WTC11 (cell line): ENCODE measurements around the gene MAGI2. TPM values are rescaled to one million over a fixed set of nuclear protein-coding genes. Genes with fewer than 3 reads are reported as not detected.

Experiments
- ATAC-seq: fragments of 200-7000 bp; cut with Tn5 transposase; 2 replicates; pipeline ENCODE4 v1.10.0; 2021; ENCODE audit warnings: mild to moderate bottlenecking, moderate library complexity
- CTCF ChIA-PET: fragments of 300-600 bp; sonication (Branson Sonifier 250); formaldehyde crosslinking; loops from one replicate; lab custom pipeline; 2021; ENCODE audit warnings: antibody characterized with exemption; lab: Charles Lee
- POLR2A ChIA-PET: fragments of 350-600 bp; sonication (Branson Sonifier 250); formaldehyde crosslinking; loops from one replicate; lab custom pipeline; 2021; ENCODE audit warnings: antibody characterized with exemption; lab: Charles Lee
- DNase-seq: peaks from one replicate; pipeline ENCODE4 v3.0.0; 2021; ENCODE audit warnings: low spot score
- H3K27ac Mint-ChIP-seq: 2 replicates; pipeline ENCODE4 v1.8.0; 2021; ENCODE audit warnings: mixed read lengths
- H3K27me3 Mint-ChIP-seq: 2 replicates; pipeline ENCODE4 v1.8.0; 2021; ENCODE audit warnings: low read depth, mild to moderate bottlenecking, moderate library complexity, mixed read lengths
- H3K36me3 Mint-ChIP-seq: 2 replicates; pipeline ENCODE4 v1.8.0; 2021; ENCODE audit warnings: mixed read lengths
- H3K4me1 Mint-ChIP-seq: 2 replicates; pipeline ENCODE4 v1.8.0; 2022; ENCODE audit warnings: mixed read lengths
- H3K4me3 Mint-ChIP-seq: 2 replicates; pipeline ENCODE4 v1.8.0; 2021; ENCODE audit warnings: mild to moderate bottlenecking, moderate library complexity, mixed read lengths
- H3K9me3 Mint-ChIP-seq: 2 replicates; pipeline ENCODE4 v1.8.0; 2021; ENCODE audit warnings: mixed read lengths
- CBFB ChIP-seq: sonication (generic); formaldehyde crosslinking; IDR thresholded peaks from 2 replicates; pipeline ENCODE4 v1.8.1; 2022; ENCODE audit warnings: mild to moderate bottlenecking, low read depth, missing genetic modification reagents
- FOXK1 ChIP-seq: sonication (generic); formaldehyde crosslinking; IDR thresholded peaks from 2 replicates; pipeline ENCODE4 v1.8.0; 2022; ENCODE audit warnings: mild to moderate bottlenecking, moderate library complexity, missing genetic modification reagents
- NR1H2 ChIP-seq: sonication (generic); formaldehyde crosslinking; IDR thresholded peaks from 2 replicates; pipeline ENCODE4 v1.9.0; 2021; ENCODE audit warnings: mild to moderate bottlenecking, moderate library complexity, missing genetic modification reagents
- NR3C1 ChIP-seq: sonication (generic); formaldehyde crosslinking; conservative IDR thresholded peaks from 2 replicates; pipeline ENCODE4 v1.8.1; 2023; ENCODE audit warnings: low read depth, mild to moderate bottlenecking, missing genetic modification reagents
- PRRX2 ChIP-seq: fragments of 250-450 bp; sonication (Bioruptor Pico); IDR thresholded peaks from 2 replicates; pipeline ENCODE4 v1.8.0; 2021; ENCODE audit warnings: mild to moderate bottlenecking
- RORB ChIP-seq: fragments of 250-450 bp; sonication (Bioruptor Pico); IDR thresholded peaks from 2 replicates; pipeline ENCODE4 v1.9.0; 2021; ENCODE audit warnings: mild to moderate bottlenecking
- ZBTB21 ChIP-seq: sonication (generic); formaldehyde crosslinking; IDR thresholded peaks from 2 replicates; pipeline ENCODE4 v1.8.1; 2023; ENCODE audit warnings: mild to moderate bottlenecking, missing genetic modification reagents, borderline replicate concordance
- ZMAT4 ChIP-seq: fragments of 250-450 bp; sonication (Bioruptor Pico); IDR thresholded peaks from 2 replicates; pipeline ENCODE4 v1.9.0; 2021; ENCODE audit warnings: mild to moderate bottlenecking
- ZNF138 ChIP-seq: sonication (generic); formaldehyde crosslinking; conservative IDR thresholded peaks from 2 replicates; pipeline ENCODE4 v1.8.1; 2022; ENCODE audit warnings: mild to moderate bottlenecking, moderate library complexity, missing genetic modification reagents
- ZNF219 ChIP-seq: sonication (generic); formaldehyde crosslinking; IDR thresholded peaks from 2 replicates; pipeline ENCODE4 v1.8.0; 2023; ENCODE audit warnings: missing genetic modification reagents, mild to moderate bottlenecking, borderline replicate concordance
- ZNF263 ChIP-seq: sonication (generic); formaldehyde crosslinking; IDR thresholded peaks from 2 replicates; pipeline ENCODE4 v1.8.1; 2022; ENCODE audit warnings: low read depth, mild to moderate bottlenecking, moderate library complexity, missing genetic modification reagents
- ZNF396 ChIP-seq: fragments of 250-450 bp; sonication (Bioruptor Pico); IDR thresholded peaks from 2 replicates; pipeline ENCODE4 v1.8.0; 2021; ENCODE audit warnings: mild to moderate bottlenecking, moderate library complexity, borderline replicate concordance
- ZNF423 ChIP-seq: fragments of 250-450 bp; sonication (Bioruptor Pico); IDR thresholded peaks from 2 replicates; pipeline ENCODE4 v2.1.2; 2022; ENCODE audit warnings: mild to moderate bottlenecking, moderate library complexity
- ZNF425 ChIP-seq: fragments of 250-450 bp; sonication (Bioruptor Pico); conservative IDR thresholded peaks from 2 replicates; pipeline ENCODE4 v1.9.0; 2021; ENCODE audit warnings: mild to moderate bottlenecking
- total RNA-seq: library from RNA; stranded (reverse); gene quantifications from 3 replicates; pipeline ENCODE4 v1.2.3, GENCODE V29; 2021
- TF ChIP-seq, protein P1 (sequence below): sonication (generic); formaldehyde crosslinking; IDR thresholded peaks from 2 replicates; pipeline ENCODE4 v1.8.1; 2022; ENCODE audit warnings: missing genetic modification reagents, borderline replicate concordance
- TF ChIP-seq, protein P2 (sequence below): sonication (generic); formaldehyde crosslinking; IDR thresholded peaks from 2 replicates; pipeline ENCODE4 v1.8.1; 2022; ENCODE audit warnings: mild to moderate bottlenecking, moderate library complexity, missing genetic modification reagents
- TF ChIP-seq, protein P3 (sequence below): sonication (generic); formaldehyde crosslinking; IDR thresholded peaks from 2 replicates; pipeline ENCODE4 v1.8.0; 2022; ENCODE audit warnings: mild to moderate bottlenecking, missing genetic modification reagents

MAGI2 gene
- total RNA-seq, 1 experiment from 2014 or later = 26.6 TPM

- H3K27ac Mint-ChIP-seq = no peak overlapping the region
- CTCF ChIA-PET = interaction anchor here (1.1 to 4.5 kb wide), 3 partner anchors 40 to 90 kb away, joined by 5 to 35 read pairs (median 8); no protein-coding TSS in a partner anchor
- no peak for TF ChIP-seq ZMAT4
- TF ChIP-seq, protein P1, sequence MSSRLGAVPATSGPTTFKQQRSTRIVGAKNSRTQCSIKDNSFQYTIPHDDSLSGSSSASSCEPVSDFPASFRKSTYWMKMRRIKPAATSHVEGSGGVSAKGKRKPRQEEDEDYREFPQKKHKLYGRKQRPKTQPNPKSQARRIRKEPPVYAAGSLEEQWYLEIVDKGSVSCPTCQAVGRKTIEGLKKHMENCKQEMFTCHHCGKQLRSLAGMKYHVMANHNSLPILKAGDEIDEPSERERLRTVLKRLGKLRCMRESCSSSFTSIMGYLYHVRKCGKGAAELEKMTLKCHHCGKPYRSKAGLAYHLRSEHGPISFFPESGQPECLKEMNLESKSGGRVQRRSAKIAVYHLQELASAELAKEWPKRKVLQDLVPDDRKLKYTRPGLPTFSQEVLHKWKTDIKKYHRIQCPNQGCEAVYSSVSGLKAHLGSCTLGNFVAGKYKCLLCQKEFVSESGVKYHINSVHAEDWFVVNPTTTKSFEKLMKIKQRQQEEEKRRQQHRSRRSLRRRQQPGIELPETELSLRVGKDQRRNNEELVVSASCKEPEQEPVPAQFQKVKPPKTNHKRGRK (CRISPR knock-in tag) = no peak
- TF ChIP-seq, protein P2, sequence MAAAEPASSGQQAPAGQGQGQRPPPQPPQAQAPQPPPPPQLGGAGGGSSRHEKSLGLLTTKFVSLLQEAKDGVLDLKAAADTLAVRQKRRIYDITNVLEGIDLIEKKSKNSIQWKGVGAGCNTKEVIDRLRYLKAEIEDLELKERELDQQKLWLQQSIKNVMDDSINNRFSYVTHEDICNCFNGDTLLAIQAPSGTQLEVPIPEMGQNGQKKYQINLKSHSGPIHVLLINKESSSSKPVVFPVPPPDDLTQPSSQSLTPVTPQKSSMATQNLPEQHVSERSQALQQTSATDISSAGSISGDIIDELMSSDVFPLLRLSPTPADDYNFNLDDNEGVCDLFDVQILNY (CRISPR knock-in tag) = no peak
- TF ChIP-seq, all 79 proteins: peak for 0
- Mint-ChIP-seq H3K4me3 (no peak overlapping the region), H3K9me3 (no peaks in the 10 kb centered on the region), H3K27me3 (peaks cover 14% of the 10 kb centered on the region), H3K4me1 (peaks cover 13% of the 10 kb centered on the region), H3K36me3 (0 out of 2 replicates have a peak, but pooled peaks cover 3% of the 10 kb centered on the region)
- DNase-seq = no peak
- POLR2A ChIA-PET = no interaction called here
- ATAC-seq = no peak; the same call in 1 of the 2 replicates
These were observed 1373.2 kb downstream of the MAGI2 start for GRCh38 chr7:78080241-78080640.

- TF ChIP-seq NR3C1 (CRISPR knock-in tag) (no peak), ZNF423 (CRISPR knock-in tag) (no peak), CBFB (CRISPR knock-in tag) (no peak), RORB (CRISPR knock-in tag) (no peak), ZNF263 (no peak), ZNF138 (CRISPR knock-in tag) (no peak), ZNF219 (CRISPR knock-in tag) (no peak), ZNF396 (CRISPR knock-in tag) (no peak), ZNF425 (CRISPR knock-in tag) (no peak), FOXK1 (CRISPR knock-in tag) (no peak), PRRX2 (CRISPR knock-in tag) (no peak), ZBTB21 (CRISPR knock-in tag) (no peak), NR1H2 (CRISPR knock-in tag) (no peak)
- TF ChIP-seq, protein P3, sequence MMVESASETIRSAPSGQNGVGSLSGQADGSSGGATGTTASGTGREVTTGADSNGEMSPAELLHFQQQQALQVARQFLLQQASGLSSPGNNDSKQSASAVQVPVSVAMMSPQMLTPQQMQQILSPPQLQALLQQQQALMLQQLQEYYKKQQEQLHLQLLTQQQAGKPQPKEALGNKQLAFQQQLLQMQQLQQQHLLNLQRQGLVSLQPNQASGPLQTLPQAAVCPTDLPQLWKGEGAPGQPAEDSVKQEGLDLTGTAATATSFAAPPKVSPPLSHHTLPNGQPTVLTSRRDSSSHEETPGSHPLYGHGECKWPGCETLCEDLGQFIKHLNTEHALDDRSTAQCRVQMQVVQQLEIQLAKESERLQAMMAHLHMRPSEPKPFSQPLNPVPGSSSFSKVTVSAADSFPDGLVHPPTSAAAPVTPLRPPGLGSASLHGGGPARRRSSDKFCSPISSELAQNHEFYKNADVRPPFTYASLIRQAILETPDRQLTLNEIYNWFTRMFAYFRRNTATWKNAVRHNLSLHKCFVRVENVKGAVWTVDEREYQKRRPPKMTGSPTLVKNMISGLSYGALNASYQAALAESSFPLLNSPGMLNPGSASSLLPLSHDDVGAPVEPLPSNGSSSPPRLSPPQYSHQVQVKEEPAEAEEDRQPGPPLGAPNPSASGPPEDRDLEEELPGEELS (CRISPR knock-in tag) = no peak
- TF ChIP-seq, protein P1 (CRISPR knock-in tag) = no peak
- Mint-ChIP-seq H3K4me1 (peaks cover 20% of the 10 kb centered on the region), H3K4me3 (no peak overlapping the region), H3K27me3 (peaks cover 27% of the 10 kb centered on the region), H3K27ac (peak overlapping the region; percentile 6), H3K36me3 (0 out of 2 replicates have a peak, but pooled peaks cover 3% of the 10 kb centered on the region), H3K9me3 (no peaks in the 10 kb centered on the region)
- ChIA-PET POLR2A (no interaction called here), CTCF (interaction anchor here (1.1 to 3.9 kb wide), 3 partner anchors 12 to 85 kb away, joined by 3 to 23 read pairs (median 3); no protein-coding TSS in a partner anchor)
- no peak for DNase-seq
- peak; percentile 58 for ATAC-seq
These were observed 1378.8 kb downstream of the MAGI2 start for GRCh38 chr7:78074713-78075112.
